DMS153 treated with DMSO at 0.1 percent for 48 hours (cell line): ENCODE results near the gene MAP9.
"Not testable (repeated sequence)": the region's sequence is repeated elsewhere in the genome, so short reads cannot be mapped to it uniquely, and the experiment has no call there.

ENCODE experiments used
- DNase-seq: peaks from one replicate; lab custom pipeline; 2025; ENCODE audit not compliant: unreplicated experiment; lab: John Stamatoyannopoulos, UW

The MAP9 gene

GRCh38 chr4:155353923-155354540 lies 22.7 kb downstream of the MAP9 start:
- no peak for DNase-seq

GRCh38 chr4:155342142-155342541 lies 34.6 kb downstream of the MAP9 start:
- DNase-seq = no peak

GRCh38 chr4:155339999-155340398 lies 36.8 kb downstream of the MAP9 start:
- no peak for DNase-seq

DNA sequence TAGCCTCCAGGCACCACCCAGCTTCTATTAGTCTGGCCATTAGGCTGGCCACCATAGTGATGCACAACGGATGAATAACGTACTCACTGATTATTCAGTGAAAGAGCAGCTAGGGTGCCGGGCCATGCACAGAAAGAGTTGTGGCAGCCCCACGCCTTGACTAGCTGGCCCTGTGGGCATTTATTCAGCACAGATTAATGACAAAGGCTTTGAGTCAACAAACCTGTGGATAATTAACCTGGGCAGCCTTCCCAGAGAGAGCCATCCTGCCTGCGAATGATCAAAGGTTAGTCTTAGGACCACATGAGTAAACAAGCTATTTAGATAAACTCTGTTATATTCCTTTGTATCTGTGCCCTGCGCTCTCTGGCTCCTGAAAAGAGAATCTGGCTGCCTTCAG lies 37.2 kb downstream of the MAP9 start:
- no peak for DNase-seq

DNA sequence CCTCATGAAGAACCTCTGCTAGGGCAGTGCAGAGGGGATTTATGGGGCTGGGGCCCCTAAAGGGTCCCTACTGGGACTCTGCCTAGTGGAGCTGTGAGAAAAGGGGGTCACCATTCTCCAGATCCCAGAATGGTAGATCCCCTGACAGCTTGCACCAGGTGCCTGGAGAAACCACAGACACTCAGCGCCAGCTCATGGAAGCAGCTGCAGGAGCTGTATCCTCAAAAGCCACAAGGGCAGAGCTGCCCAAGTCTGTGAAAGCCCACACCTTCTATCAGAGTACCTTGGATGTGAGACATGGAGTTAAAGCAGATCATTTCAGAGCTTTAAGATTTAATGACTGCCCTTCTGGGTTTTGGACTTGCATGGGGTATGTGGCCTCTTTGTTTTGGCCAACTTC lies 38.6 kb downstream of the MAP9 start:
- DNase-seq = no peak

DNA sequence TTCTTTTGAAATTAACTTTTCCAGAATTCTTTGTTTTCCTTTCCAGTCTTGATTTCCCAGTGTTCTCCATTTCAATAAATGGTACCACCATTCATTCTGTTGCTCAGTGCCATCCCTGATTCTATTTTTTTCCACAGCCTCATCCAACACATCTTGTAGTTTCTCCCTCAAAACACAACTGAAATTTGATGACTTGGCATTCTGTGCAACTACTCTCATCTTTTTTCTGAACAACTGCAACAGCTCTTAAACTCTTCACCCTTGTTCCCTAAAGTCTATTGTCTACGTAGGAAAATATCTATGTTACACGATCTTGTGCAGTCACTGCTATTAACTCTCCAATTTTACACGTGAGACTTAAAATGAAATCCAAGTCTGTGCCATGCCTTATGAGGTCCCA lies 40.5 kb downstream of the MAP9 start:
- DNase-seq = no peak

DNA sequence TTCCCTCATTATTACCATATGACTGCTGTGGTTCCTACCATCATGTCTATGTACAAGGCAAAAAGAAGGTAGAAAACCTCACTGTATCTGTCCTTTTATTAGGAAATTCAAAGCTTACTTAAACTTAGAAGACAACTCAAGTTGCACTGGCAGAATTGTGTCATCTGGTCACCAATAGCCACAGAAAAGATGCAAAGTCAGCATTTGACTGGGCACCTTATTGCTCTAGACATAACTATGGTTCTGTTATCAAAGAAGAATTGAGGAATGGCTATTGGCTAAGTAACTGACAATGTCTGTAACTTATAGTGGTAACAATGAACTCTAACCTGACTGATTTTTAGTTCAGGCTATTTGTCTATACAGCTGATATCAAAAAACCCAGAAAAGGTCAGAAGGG lies 45.3 kb downstream of the MAP9 start:
- DNase-seq = no peak

DNA sequence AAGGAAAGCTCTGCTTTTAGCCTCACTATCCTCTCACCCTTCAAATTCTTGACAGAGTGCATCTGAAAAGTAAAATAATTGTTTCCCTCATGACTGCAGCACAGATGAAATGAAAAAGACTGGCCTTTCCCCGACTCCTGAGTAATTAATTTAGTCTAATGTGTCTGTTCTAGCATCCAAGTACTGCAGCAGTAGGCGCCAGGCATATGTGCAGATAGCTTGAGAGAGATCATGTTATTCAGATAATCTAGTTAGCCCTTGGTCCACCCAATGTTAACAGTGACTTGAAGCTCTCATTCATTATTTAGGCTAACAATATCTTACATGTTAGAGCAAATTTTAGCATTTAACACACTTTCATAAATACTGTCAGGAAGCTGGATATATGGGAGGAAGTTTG lies 54.0 kb downstream of the MAP9 start:
- no peak for DNase-seq

DNA sequence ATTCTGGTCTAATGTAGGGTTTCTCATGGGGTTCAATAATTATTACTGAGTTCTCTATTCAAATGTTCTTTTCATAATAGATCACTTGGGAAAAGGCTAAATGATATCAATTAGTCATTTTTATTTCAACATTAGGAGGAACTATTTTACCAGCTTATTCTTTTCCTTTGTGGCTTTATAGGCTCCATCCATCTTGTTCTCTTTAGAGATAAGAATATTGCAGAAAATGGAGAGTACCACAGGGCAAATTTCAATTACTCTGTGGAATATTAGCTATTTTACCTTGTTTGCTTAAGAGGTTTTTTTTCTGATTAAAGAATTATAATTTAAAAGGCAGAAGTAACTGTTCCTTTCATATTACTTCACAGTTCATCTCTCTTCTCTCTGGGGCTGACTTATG lies 55.8 kb downstream of the MAP9 start:
- DNase-seq = no peak

GRCh38 chr4:155319516-155319915 lies 57.2 kb downstream of the MAP9 start:
- DNase-seq = no peak

- DNase-seq = not testable (repeated sequence)
Measured at GRCh38 chr4:155312027-155312426, 64.7 kb downstream of the MAP9 start.

- no peak for DNase-seq
Measured at GRCh38 chr4:155307731-155308277, 69.0 kb downstream of the MAP9 start.

- no peak for DNase-seq
Measured at GRCh38 chr4:155305619-155306018, 71.1 kb downstream of the MAP9 start.

- no peak for DNase-seq
Measured at GRCh38 chr4:155304375-155304774, 72.4 kb downstream of the MAP9 start.

- DNase-seq = no peak
Measured at GRCh38 chr4:155299103-155299502, 77.7 kb downstream of the MAP9 start.
